ENCODE measurements around the gene ALDH16A1. TPM values are rescaled to one million over a fixed set of nuclear protein-coding genes. Genes with fewer than 3 reads are reported as not detected.
A peak's percentile ranks its signal among the peaks of the same experiment; 100 is the strongest.

Gene ALDH16A1
- total and polyA plus RNA-seq, 2 donors (not counting 1 experiment from before 2014, with no cell fraction given): 65.8 to 105 TPM

DNA sequence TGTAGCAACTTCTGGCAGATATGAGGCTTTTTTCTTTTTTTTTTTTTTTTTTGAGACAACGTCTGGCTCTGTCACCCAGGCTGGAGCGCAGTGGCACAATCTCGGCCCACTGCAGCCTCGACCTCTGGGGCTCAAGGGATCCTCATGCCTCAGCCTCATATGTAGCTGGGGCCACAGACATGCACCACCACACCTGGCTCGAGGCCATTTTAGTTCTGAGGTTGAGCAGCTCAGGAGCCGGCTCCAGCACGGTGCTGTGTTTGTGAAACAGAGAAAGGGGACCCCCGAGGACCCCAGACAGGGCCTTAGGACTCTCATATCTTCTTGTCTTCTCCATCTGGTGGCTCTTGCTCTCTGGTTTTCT is 17.6 kb downstream of the ALDH16A1 start:
- H3K27me3 Mint-ChIP-seq: no peaks in the 10 kb centered on the region
- no peak for ATAC-seq (ENCODE audit: low read depth)
- Histone ChIP-seq H3K4me2 (replicated peaks; ENCODE audit: low read depth, low read length, poor library complexity, severe bottlenecking) (peak overlapping the region; percentile 59), H4K20me1 (ENCODE audit: control insufficient read depth, insufficient read depth, low read length, poor library complexity, severe bottlenecking) (no peaks in the 10 kb centered on the region), H3K27me3 (replicated peaks in 1 of 4; ENCODE audit: control extremely low read depth in 1 of 4, control insufficient read depth in 3 of 4, insufficient read depth in 4 of 4, low read length in 3 of 4) (no peaks in the 10 kb centered on the region), H3K27ac (ENCODE audit: low read length in 2 of 2) (peak overlapping the region; percentile 96 to 98), H3K79me2 (ENCODE audit: control insufficient read depth, insufficient read depth, low read length) (peaks cover 22% of the 10 kb centered on the region), H3K9me3 (ENCODE audit: control extremely low read depth in 1 of 3, control insufficient read depth in 2 of 3, insufficient read depth in 1 of 3, low read length in 2 of 3) (peaks cover 0 to 17% (median 0%) of the 10 kb centered on the region in 3 donors), H3K4me3 (ENCODE audit: control extremely low read depth in 1 of 5, extremely low read depth in 1 of 5, insufficient read depth in 1 of 5, low read depth in 2 of 5, low read length in 4 of 5) (no peak overlapping the region), H3K36me3 (replicated peaks in 1 of 2; ENCODE audit: control extremely low read depth in 1 of 2, control insufficient read depth in 1 of 2, extremely low read depth in 1 of 2, insufficient read depth in 2 of 2, low read length in 1 of 2) (peaks cover 0 to 10% of the 10 kb centered on the region in 2 experiments), H3K9ac (ENCODE audit: low read length) (peak overlapping the region; percentile 45), H2AFZ (ENCODE audit: insufficient read depth, low read depth, low read length, poor library complexity, severe bottlenecking) (no peak overlapping the region), H3K4me1 (ENCODE audit: control insufficient read depth in 2 of 2, insufficient read depth in 2 of 2, low read length in 2 of 2) (peaks cover 52 to 70% of the 10 kb centered on the region in 2 donors)
- peak overlapping the region; percentile 98 for H3K27ac Mint-ChIP-seq
- H3K4me3 Mint-ChIP-seq: peak overlapping the region; percentile 67
- peaks cover 54% of the 10 kb centered on the region for H3K4me1 Mint-ChIP-seq
- POLR2A ChIA-PET: interaction anchor here (0.6 to 3.5 kb wide), 10 partner anchors 8 to 136 kb away, joined by 3 to 57 read pairs (median 12); partner anchors contain the start of genes ALDH16A1, CD37, PIH1D1 and RPS11
- DNase-seq: no peak
- intact Hi-C loops (cut with micrococcal nuclease): loop anchor here (1.0 to 10.0 kb wide), 3 partner anchors 27 to 836 kb away; partner anchors contain the start of gene DBP
- CTCF ChIA-PET: interaction anchor here (0.7 to 5.7 kb wide), 33 partner anchors 8 to 372 kb away, joined by 3 to 70 read pairs (median 4); partner anchors contain the start of genes ALDH16A1, CD37, GFY and KASH5
- H3K9me3 Mint-ChIP-seq (ENCODE audit: insufficient read depth): no peaks in the 10 kb centered on the region
- 37% methylated on average over 5 of the region's 8 CpGs for WGBS (ENCODE audit: insufficient coverage)
- TF ChIP-seq, protein P1, sequence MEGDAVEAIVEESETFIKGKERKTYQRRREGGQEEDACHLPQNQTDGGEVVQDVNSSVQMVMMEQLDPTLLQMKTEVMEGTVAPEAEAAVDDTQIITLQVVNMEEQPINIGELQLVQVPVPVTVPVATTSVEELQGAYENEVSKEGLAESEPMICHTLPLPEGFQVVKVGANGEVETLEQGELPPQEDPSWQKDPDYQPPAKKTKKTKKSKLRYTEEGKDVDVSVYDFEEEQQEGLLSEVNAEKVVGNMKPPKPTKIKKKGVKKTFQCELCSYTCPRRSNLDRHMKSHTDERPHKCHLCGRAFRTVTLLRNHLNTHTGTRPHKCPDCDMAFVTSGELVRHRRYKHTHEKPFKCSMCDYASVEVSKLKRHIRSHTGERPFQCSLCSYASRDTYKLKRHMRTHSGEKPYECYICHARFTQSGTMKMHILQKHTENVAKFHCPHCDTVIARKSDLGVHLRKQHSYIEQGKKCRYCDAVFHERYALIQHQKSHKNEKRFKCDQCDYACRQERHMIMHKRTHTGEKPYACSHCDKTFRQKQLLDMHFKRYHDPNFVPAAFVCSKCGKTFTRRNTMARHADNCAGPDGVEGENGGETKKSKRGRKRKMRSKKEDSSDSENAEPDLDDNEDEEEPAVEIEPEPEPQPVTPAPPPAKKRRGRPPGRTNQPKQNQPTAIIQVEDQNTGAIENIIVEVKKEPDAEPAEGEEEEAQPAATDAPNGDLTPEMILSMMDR (IDR thresholded peaks at IDR 0.05): no peak
- no peak for TF ChIP-seq EZH2 (IDR thresholded peaks at IDR 0.05; ENCODE audit: borderline replicate concordance, insufficient read depth, low read depth, low read length, poor library complexity, severe bottlenecking)

DNA sequence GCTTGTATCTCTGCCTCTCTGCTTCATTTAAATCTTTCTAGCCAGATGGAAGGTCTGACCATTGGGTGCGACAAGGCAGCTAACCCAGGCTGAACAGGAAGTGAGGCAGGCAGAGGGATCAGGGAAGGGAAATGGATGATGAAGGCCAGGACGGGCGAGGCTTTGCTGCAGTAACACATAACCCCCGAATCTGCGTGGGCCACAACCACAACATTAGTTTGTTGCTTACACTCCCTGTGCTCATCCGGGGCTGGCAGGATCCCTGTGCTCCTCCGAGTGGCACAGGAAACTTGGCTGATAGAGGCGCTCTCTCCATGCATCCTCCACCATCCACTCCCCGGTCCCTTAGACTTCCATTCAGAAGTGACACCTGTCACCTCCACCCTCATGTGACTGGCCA is 19.9 kb downstream of the ALDH16A1 start:
- peak overlapping the region; percentile 52 for H3K4me3 Mint-ChIP-seq
- no peak for ATAC-seq (ENCODE audit: low read depth)
- no peak for TF ChIP-seq EZH2 (IDR thresholded peaks at IDR 0.05; ENCODE audit: borderline replicate concordance, insufficient read depth, low read depth, low read length, poor library complexity, severe bottlenecking)
- TF ChIP-seq, protein P1 (IDR thresholded peaks at IDR 0.05): no peak
- Histone ChIP-seq H3K4me3 (ENCODE audit: control extremely low read depth in 1 of 5, extremely low read depth in 1 of 5, insufficient read depth in 1 of 5, low read depth in 2 of 5, low read length in 4 of 5) (no peak overlapping the region), H3K27ac (ENCODE audit: low read length in 2 of 2) (peak overlapping the region; percentile 41 to 81), H4K20me1 (ENCODE audit: control insufficient read depth, insufficient read depth, low read length, poor library complexity, severe bottlenecking) (no peaks in the 10 kb centered on the region), H3K9ac (ENCODE audit: low read length) (no peak overlapping the region), H3K4me1 (ENCODE audit: control insufficient read depth in 2 of 2, insufficient read depth in 2 of 2, low read length in 2 of 2) (peaks cover 52 to 79% of the 10 kb centered on the region in 2 donors), H2AFZ (ENCODE audit: insufficient read depth, low read depth, low read length, poor library complexity, severe bottlenecking) (no peak overlapping the region), H3K9me3 (ENCODE audit: control extremely low read depth in 1 of 3, control insufficient read depth in 2 of 3, insufficient read depth in 1 of 3, low read length in 2 of 3) (peaks cover 0 to 13% (median 0%) of the 10 kb centered on the region in 3 donors), H3K4me2 (replicated peaks; ENCODE audit: low read depth, low read length, poor library complexity, severe bottlenecking) (no peak overlapping the region), H3K27me3 (replicated peaks in 1 of 4; ENCODE audit: control extremely low read depth in 1 of 4, control insufficient read depth in 3 of 4, insufficient read depth in 4 of 4, low read length in 3 of 4) (no peaks in the 10 kb centered on the region), H3K36me3 (replicated peaks in 1 of 2; ENCODE audit: control extremely low read depth in 1 of 2, control insufficient read depth in 1 of 2, extremely low read depth in 1 of 2, insufficient read depth in 2 of 2, low read length in 1 of 2) (peaks cover 0 to 6% of the 10 kb centered on the region in 2 experiments), H3K79me2 (ENCODE audit: control insufficient read depth, insufficient read depth, low read length) (peaks cover 26% of the 10 kb centered on the region)
- no peak for DNase-seq
- POLR2A ChIA-PET: interaction anchor here (0.5 to 1.8 kb wide), 6 partner anchors 15 to 204 kb away, joined by 3 to 13 read pairs (median 8); partner anchors contain the start of genes PRMT1 and RPS11
- H3K27ac Mint-ChIP-seq: peak overlapping the region; percentile 97
- no peaks in the 10 kb centered on the region for H3K27me3 Mint-ChIP-seq
- H3K4me1 Mint-ChIP-seq: peaks cover 63% of the 10 kb centered on the region
- CTCF ChIA-PET: interaction anchor here (0.7 to 5.7 kb wide), 22 partner anchors 19 to 251 kb away, joined by 3 to 70 read pairs (median 6); partner anchors contain the start of genes ALDH16A1, NOSIP and PIH1D1
- no peaks in the 10 kb centered on the region for H3K9me3 Mint-ChIP-seq (ENCODE audit: insufficient read depth)
- intact Hi-C loops (cut with micrococcal nuclease): loop anchor here (10.0 kb wide), 1 partner anchor 838 kb away; the partner anchor contains the start of gene DBP
- WGBS (ENCODE audit: insufficient coverage): 73% methylated on average over 7 of the region's 9 CpGs

Measured in B cell (primary cell).